Central memory CD8-positive, alpha-beta T cell (primary cell): ENCODE measurements around the gene PLEKHA1.

Experiments
- ATAC-seq: fragments of 150-1000 bp; cut with Tn5 transposase; replicated peaks from 2 replicates; pipeline ENCODE4 v1.10.0; 2022; ENCODE audit warnings: mild to moderate bottlenecking, moderate FRiP score, moderate number of reproducible peaks; ENCODE audit not compliant: poor library complexity, severe bottlenecking; ENCODE audit errors: extremely low read depth
- DNase-seq, 2 donors: peaks; one replicate each; pipeline ENCODE4 v3.0.0; 2021; ENCODE audit warnings: low spot score in 2 of 2
- H3K27ac Mint-ChIP-seq: one replicate; pipeline ENCODE4 v1.8.0; 2022; ENCODE audit warnings: low read depth, mild to moderate bottlenecking, moderate library complexity, mixed read lengths
- H3K27me3 Mint-ChIP-seq: one replicate; pipeline ENCODE4 v1.8.0; 2022; ENCODE audit warnings: mixed read lengths
- H3K36me3 Mint-ChIP-seq: one replicate; pipeline ENCODE4 v1.8.0; 2022; ENCODE audit warnings: mild to moderate bottlenecking, moderate library complexity, mixed read lengths; ENCODE audit not compliant: insufficient read depth
- H3K4me1 Mint-ChIP-seq: one replicate; pipeline ENCODE4 v1.8.0; 2022; ENCODE audit warnings: mixed read lengths
- H3K4me3 Mint-ChIP-seq: one replicate; pipeline ENCODE4 v1.8.0; 2022; ENCODE audit warnings: mild to moderate bottlenecking, moderate library complexity, mixed read lengths
- H3K9me3 Mint-ChIP-seq: one replicate; pipeline ENCODE4 v1.8.0; 2022; ENCODE audit warnings: mixed read lengths

Gene PLEKHA1

GRCh38 chr10:122390679-122391078 lies 16.2 kb downstream of the PLEKHA1 start:
- H3K4me3 Mint-ChIP-seq = no peak overlapping the region
- DNase-seq (no peak), ATAC-seq (no peak)
- peaks cover 19% of the 10 kb centered on the region for H3K36me3 Mint-ChIP-seq
- H3K27ac Mint-ChIP-seq = no peak overlapping the region
- no peaks in the 10 kb centered on the region for H3K27me3 Mint-ChIP-seq
- H3K4me1 Mint-ChIP-seq = peaks cover 51% of the 10 kb centered on the region
- no peaks in the 10 kb centered on the region for H3K9me3 Mint-ChIP-seq

- H3K27ac Mint-ChIP-seq = no peak overlapping the region
Measured at GRCh38 chr10:122391875-122392274, 17.4 kb downstream of the PLEKHA1 start.

GRCh38 chr10:122392835-122393234 lies 18.3 kb downstream of the PLEKHA1 start:
- no peaks in the 10 kb centered on the region for H3K9me3 Mint-ChIP-seq
- H3K4me3 Mint-ChIP-seq = no peak overlapping the region
- H3K36me3 Mint-ChIP-seq = peaks cover 27% of the 10 kb centered on the region
- ATAC-seq = no peak
- no peaks in the 10 kb centered on the region for H3K27me3 Mint-ChIP-seq
- no peak overlapping the region for H3K27ac Mint-ChIP-seq
- DNase-seq = no peak
- peaks cover 38% of the 10 kb centered on the region for H3K4me1 Mint-ChIP-seq

More at GRCh38 chr10:122391875-122392274, 17.4 kb downstream of the PLEKHA1 start:
- Mint-ChIP-seq H3K4me3 (no peak overlapping the region), H3K27me3 (no peaks in the 10 kb centered on the region), H3K4me1 (peaks cover 43% of the 10 kb centered on the region), H3K36me3 (peaks cover 23% of the 10 kb centered on the region), H3K9me3 (no peaks in the 10 kb centered on the region)
- ATAC-seq = no peak
- no peak for DNase-seq

GRCh38 chr10:122393288-122393687 lies 18.8 kb downstream of the PLEKHA1 start:
- H3K27me3 Mint-ChIP-seq = no peaks in the 10 kb centered on the region
- peaks cover 34% of the 10 kb centered on the region for H3K4me1 Mint-ChIP-seq
- DNase-seq (no peak), ATAC-seq (no peak)
- H3K9me3 Mint-ChIP-seq = no peaks in the 10 kb centered on the region
- H3K4me3 Mint-ChIP-seq = no peak overlapping the region
- H3K27ac Mint-ChIP-seq = no peak overlapping the region
- peaks cover 30% of the 10 kb centered on the region for H3K36me3 Mint-ChIP-seq

- no peaks in the 10 kb centered on the region for H3K27me3 Mint-ChIP-seq
- peaks cover 18% of the 10 kb centered on the region for H3K36me3 Mint-ChIP-seq
- H3K9me3 Mint-ChIP-seq = no peaks in the 10 kb centered on the region
- H3K4me1 Mint-ChIP-seq = peaks cover 19% of the 10 kb centered on the region
- H3K27ac Mint-ChIP-seq = no peak overlapping the region
- no peak overlapping the region for H3K4me3 Mint-ChIP-seq
- DNase-seq (no peak), ATAC-seq (no peak)
Measured at GRCh38 chr10:122402548-122403131, 28.1 kb downstream of the PLEKHA1 start.

GRCh38 chr10:122404576-122404975 lies 30.1 kb downstream of the PLEKHA1 start:
- no peaks in the 10 kb centered on the region for H3K9me3 Mint-ChIP-seq
- H3K4me3 Mint-ChIP-seq = no peak overlapping the region
- DNase-seq (no peak), ATAC-seq (no peak)
- peaks cover 14% of the 10 kb centered on the region for H3K36me3 Mint-ChIP-seq
- peak overlapping the region; percentile 81 for H3K27ac Mint-ChIP-seq
- peaks cover 21% of the 10 kb centered on the region for H3K4me1 Mint-ChIP-seq
- H3K27me3 Mint-ChIP-seq = no peaks in the 10 kb centered on the region

GRCh38 chr10:122407375-122408125 lies 33.0 kb downstream of the PLEKHA1 start:
- H3K27me3 Mint-ChIP-seq = no peaks in the 10 kb centered on the region
- DNase-seq = no peak
- no peak for ATAC-seq
- H3K4me3 Mint-ChIP-seq = no peak overlapping the region
- H3K9me3 Mint-ChIP-seq = no peaks in the 10 kb centered on the region
- H3K4me1 Mint-ChIP-seq = peaks cover 21% of the 10 kb centered on the region
- H3K27ac Mint-ChIP-seq = peak overlapping the region; percentile 7
- peaks cover 11% of the 10 kb centered on the region for H3K36me3 Mint-ChIP-seq

- Mint-ChIP-seq H3K36me3 (peaks cover 14% of the 10 kb centered on the region), H3K9me3 (no peaks in the 10 kb centered on the region), H3K4me1 (peaks cover 25% of the 10 kb centered on the region), H3K27ac (no peak overlapping the region), H3K4me3 (no peak overlapping the region), H3K27me3 (no peaks in the 10 kb centered on the region)
- DNase-seq (no peak), ATAC-seq (no peak)
Measured at GRCh38 chr10:122413327-122413726, 38.8 kb downstream of the PLEKHA1 start.

GRCh38 chr10:122417667-122418066 lies 43.2 kb downstream of the PLEKHA1 start:
- no peak overlapping the region for H3K4me3 Mint-ChIP-seq
- no peaks in the 10 kb centered on the region for H3K9me3 Mint-ChIP-seq
- H3K27ac Mint-ChIP-seq = peak overlapping the region; percentile 23
- H3K4me1 Mint-ChIP-seq = peaks cover 54% of the 10 kb centered on the region
- no peaks in the 10 kb centered on the region for H3K27me3 Mint-ChIP-seq
- peaks cover 16% of the 10 kb centered on the region for H3K36me3 Mint-ChIP-seq
- no peak for DNase-seq
- ATAC-seq = no peak

- no peak for ATAC-seq
- Mint-ChIP-seq H3K36me3 (peaks cover 15% of the 10 kb centered on the region), H3K4me3 (no peak overlapping the region), H3K27me3 (no peaks in the 10 kb centered on the region), H3K4me1 (peaks cover 62% of the 10 kb centered on the region), H3K9me3 (no peaks in the 10 kb centered on the region), H3K27ac (no peak overlapping the region)
- no peak for DNase-seq
Measured at GRCh38 chr10:122419016-122419415, 44.5 kb downstream of the PLEKHA1 start.

- Mint-ChIP-seq H3K4me3 (peak overlapping the region; percentile 32), H3K4me1 (peaks cover 62% of the 10 kb centered on the region), H3K27ac (peak overlapping the region; percentile 87), H3K27me3 (no peaks in the 10 kb centered on the region), H3K9me3 (no peaks in the 10 kb centered on the region), H3K36me3 (peaks cover 9% of the 10 kb centered on the region)
- no peak for DNase-seq
- no peak for ATAC-seq
Measured at GRCh38 chr10:122419876-122420623, 45.5 kb downstream of the PLEKHA1 start.

- no peak for ATAC-seq
- peaks cover 5% of the 10 kb centered on the region for H3K36me3 Mint-ChIP-seq
- H3K9me3 Mint-ChIP-seq = no peaks in the 10 kb centered on the region
- peak overlapping the region; percentile 87 for H3K27ac Mint-ChIP-seq
- no peak for DNase-seq
- H3K27me3 Mint-ChIP-seq = no peaks in the 10 kb centered on the region
- peaks cover 61% of the 10 kb centered on the region for H3K4me1 Mint-ChIP-seq
- H3K4me3 Mint-ChIP-seq = peak overlapping the region; percentile 32
Measured at GRCh38 chr10:122420624-122421007, 46.1 kb downstream of the PLEKHA1 start.
